HG02938 (cell line): ENCODE data around the gene GLRX5.
A peak's percentile ranks its signal among the peaks of the same experiment; 100 is the strongest.
"Not testable (repeated sequence)": the region's sequence is repeated elsewhere in the genome, so short reads cannot be mapped to it uniquely, and the experiment has no call there.

Experiments used
- ATAC-seq: cut with Tn5 transposase; IDR thresholded peaks from one replicate; pipeline ENCODE4 v1.9.1; 2021; ENCODE audit warnings: mild to moderate bottlenecking, moderate library complexity; ENCODE audit not compliant: unreplicated experiment

The GLRX5 gene

DNA sequence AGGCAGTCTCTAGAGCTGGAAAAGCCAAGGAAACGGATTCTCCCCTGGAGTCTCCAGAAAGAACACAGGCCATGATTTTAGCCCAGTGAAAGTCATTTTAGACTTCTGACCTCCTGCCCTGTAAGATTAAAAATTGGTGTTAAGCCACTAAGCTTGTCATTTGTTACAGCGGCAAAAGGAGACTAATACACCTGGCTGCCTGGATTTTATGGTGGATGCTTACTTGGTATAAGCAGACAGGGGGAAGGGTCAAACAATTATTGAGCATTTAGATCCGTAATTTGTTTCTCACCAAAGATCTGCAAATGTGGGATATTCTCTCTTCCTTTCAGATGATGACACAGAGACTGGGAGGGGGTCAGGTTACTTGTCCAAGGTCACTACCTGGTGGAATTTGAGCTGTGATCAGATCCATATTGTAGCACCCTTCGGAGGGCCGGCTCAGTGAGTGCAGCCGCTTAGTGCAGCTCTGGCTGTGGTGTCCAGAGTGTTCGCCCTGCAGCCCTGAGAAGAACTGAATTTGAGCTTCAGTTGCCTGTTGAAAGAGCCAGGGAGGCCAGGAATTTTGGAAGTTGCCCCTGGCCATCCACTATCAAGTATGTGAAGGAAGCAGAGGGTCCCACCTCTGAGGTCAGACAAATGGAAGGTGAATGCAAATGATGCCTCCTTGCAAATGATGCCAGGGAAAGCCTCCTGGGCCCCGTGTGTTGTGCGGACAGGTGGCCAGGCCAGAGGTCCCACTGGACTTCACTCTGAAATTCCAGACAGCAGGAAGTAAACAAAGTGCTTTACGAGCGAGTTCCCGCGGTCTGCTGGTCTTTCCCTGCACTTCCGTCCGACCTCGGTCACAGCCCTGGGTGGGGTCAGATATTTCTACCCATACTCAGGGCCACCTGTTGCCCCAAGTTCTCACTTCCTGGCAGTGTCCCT is 15.1 kb downstream of the GLRX5 start:
- no peak for ATAC-seq

- no peak for ATAC-seq
Observed at GRCh38 chr14:95551435-95551834, 16.6 kb downstream of the GLRX5 start.

- ATAC-seq = no peak
Observed at GRCh38 chr14:95553141-95553540, 18.3 kb downstream of the GLRX5 start.

- ATAC-seq = no peak
Observed at GRCh38 chr14:95555053-95555452, 20.2 kb downstream of the GLRX5 start.

DNA sequence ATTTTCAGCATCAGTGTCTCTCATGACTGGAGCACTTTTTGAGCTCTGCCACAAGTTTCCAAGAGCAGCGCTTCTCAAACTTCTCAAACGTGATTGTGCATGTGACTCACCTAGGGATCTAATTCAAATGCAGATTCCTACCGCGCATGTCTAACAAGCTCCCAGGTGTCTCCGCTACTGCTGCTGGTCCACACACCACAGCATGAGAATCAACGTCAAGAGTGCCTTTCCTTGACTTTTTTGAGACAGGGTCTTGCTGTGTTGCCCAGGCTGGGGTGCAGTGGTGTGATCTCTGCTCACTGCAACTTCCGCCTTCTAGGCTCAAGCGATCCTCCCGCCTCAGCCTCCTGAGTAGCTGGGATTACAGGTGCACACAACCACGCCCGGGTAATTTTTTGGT is 22.4 kb downstream of the GLRX5 start:
- no peak for ATAC-seq

DNA sequence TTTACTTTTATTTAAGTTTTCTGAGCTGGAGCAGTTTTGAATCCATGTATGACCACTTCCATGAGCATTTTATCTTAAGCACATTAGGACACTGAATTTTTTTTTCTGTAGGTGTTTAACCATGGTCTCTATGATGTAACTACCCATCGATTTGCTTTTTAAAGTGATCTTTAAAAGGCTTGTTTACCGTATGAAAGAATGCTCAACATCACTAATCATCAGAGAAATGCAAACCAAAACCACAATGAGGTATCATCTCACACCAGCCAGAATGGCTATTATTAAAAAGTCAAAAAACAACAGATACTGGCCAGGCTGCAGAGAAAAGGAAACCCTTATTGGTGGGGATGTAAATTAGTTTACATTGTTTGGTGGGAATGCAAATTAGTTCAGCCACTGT is 23.0 kb downstream of the GLRX5 start:
- no peak for ATAC-seq

DNA sequence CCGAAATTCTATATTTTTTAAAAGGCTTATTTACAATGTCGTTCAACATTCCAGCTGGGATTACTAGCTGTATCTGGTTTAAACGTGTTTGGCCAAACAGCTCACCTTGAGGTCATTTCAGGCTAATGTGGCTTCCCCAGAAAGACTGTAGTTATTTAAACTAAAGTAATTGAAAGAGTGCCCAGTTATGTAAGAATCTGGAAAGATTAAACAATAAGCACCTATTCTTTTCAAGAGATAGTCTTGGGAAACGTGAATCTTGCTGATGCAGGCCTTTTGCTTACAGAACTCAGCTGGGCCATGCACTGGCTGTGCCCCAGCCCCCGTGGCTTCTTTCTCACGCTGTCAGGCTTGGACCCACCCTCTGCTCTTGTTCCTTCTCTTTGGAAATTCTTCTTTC is 24.4 kb downstream of the GLRX5 start:
- ATAC-seq = no peak

DNA sequence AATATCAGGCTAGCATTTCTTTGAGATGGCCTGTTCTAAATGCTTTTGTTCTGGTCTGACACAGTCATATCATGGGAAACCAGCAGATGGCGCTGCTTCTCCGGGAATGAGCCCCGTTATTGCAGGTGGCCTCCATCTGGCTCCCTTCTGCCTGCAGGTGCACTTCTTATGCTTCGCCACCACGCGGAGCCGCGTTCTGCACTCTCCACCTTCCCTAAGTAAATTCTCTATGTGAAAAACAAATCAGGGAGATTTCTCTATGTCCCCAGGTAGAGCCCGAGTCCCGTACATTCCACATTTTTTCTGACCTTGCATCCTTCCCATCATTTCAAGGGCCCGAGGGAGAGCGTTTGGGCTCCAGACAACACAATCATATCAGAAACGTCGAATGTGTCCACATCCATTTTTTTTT is 26.2 kb downstream of the GLRX5 start:
- peak; percentile 84 for ATAC-seq

GRCh38 chr14:95562892-95563685 is 28.2 kb downstream of the GLRX5 start:
- no peak for ATAC-seq

GRCh38 chr14:95564060-95564459 is 29.2 kb downstream of the GLRX5 start:
- no peak for ATAC-seq

GRCh38 chr14:95569440-95569839 is 34.6 kb downstream of the GLRX5 start:
- no peak for ATAC-seq

DNA sequence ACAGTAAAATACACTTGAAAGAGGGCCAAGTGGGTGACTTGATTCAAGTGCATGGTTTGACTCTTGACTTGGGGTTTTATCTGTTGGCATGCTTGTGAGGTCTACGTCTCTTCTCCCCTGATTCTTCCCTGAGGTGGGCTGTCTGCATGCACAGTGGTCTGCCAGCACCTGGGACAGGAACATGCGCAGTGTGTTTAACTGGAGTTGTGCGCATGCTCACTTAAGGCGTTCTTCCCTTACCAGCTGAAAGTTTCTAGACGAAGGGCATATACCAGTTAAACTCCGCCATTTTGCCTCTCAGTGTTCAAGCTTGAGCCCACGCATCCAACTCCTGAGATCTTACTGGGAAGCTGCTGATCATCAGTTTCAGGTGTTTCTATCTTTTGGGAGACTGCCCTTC is 38.5 kb downstream of the GLRX5 start:
- no peak for ATAC-seq

DNA sequence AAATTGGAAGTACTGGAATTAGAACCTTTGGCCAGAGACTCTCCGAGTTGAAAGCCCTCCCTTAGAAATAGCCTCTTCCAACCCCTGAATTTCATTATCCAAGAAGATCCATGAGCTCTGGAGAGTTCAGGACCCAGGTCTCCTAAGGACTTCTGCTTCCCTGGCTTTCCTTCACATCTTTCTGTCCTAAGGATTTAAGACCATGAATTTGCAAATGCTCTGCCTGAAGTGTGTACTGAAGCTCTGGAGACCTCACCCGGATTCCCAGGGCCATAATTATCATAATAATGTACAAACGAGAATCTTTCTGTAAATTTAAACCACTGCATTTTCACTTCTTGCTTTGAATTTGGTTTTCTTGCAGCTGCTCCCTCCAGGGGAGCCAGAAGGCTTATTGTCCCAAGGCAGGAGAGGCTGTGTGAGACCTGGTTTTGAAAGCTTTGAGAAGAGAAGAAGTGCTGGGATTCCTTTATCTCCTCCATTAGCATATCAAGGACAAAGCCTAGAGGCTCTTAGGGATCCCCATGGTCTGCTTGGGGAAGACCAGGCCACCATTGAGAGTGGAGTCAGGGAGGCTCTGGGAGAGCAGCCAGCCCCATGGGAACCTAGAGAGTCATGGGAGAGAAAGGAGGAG is 41.1 kb downstream of the GLRX5 start:
- ATAC-seq = no peak

DNA sequence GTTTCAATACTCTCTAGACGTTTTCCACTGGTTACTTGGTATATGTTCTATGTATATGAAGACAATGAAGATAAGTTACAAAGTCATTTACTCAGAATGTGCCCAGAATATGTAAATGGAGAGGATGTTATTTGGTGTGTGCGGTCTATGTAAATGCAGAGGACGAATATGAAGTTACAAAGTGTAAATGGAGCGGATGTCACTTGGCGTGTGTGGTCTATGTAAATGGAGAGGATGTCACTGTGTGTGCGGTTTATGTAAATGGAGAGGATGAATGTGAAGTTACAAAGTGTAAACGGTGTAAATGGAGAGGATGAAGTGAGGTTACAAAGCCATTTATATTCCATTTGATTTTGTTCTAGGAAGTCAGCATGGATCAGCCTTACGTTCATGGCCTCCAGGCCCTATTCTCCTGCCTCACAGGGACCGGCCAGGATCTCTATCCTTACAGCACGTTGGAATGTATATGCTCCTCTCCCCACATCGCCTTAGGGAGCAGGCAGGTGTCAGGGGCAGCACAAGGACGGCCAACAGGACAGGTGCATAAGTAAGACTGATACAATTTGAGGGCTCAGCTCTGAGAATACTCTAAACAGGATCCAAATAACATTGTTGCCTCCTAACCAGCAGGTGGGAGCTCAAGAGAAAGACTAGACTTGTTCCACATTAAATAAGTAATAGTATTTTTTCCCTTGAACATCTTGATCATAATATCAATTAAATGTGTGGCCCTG is 42.4 kb downstream of the GLRX5 start:
- ATAC-seq = peak; percentile 98

- no peak for ATAC-seq
Observed at GRCh38 chr14:95577870-95578269, 43.0 kb downstream of the GLRX5 start.

- ATAC-seq = not testable (repeated sequence)
Observed at GRCh38 chr14:95583836-95584617, 49.2 kb downstream of the GLRX5 start.

GRCh38 chr14:95585953-95586620 is 51.2 kb downstream of the GLRX5 start:
- ATAC-seq = no peak

GRCh38 chr14:95591182-95591581 is 56.3 kb downstream of the GLRX5 start:
- ATAC-seq = not testable (repeated sequence)
